MCF 10A (cell line): ENCODE results near the gene CHRM2. TPM values are rescaled to one million over a fixed set of nuclear protein-coding genes. Genes with fewer than 3 reads are reported as not detected.

ENCODE experiments used
- BruUV-seq: library from RNA; stranded (reverse); fragments of 400-500 nt; replicated peaks from 2 replicates; lab custom pipeline; 2021; lab: Mats Ljungman, UMichigan
- CTCF ChIA-PET: fragments of 300-600 bp; sonication (Branson Sonifier 250); formaldehyde crosslinking; extraction: SDS; loops from one replicate; lab custom pipeline; 2021; ENCODE audit warnings: antibody characterized with exemption, inconsistent platforms; lab: Yijun Ruan, JAX
- POLR2A ChIA-PET: fragments of 300-600, 350-650 bp; sonication (Branson Sonifier 250); formaldehyde crosslinking; extraction: SDS; loops from one replicate; lab custom pipeline; 2020; ENCODE audit warnings: antibody characterized with exemption, inconsistent platforms; lab: Yijun Ruan, JAX
- DNase-seq: peaks from one replicate; pipeline ENCODE4 v3.0.0-alpha.2; 2018; ENCODE audit not compliant: unreplicated experiment
- H3K27ac Mint-ChIP-seq: one replicate; pipeline ENCODE4 v1.8.0; 2022; ENCODE audit warnings: mild to moderate bottlenecking, low read depth, mixed read lengths; ENCODE audit not compliant: unreplicated experiment
- H3K27me3 Mint-ChIP-seq: one replicate; pipeline ENCODE4 v1.8.0; 2022; ENCODE audit warnings: mixed read lengths; ENCODE audit not compliant: insufficient read depth, unreplicated experiment
- H3K36me3 Mint-ChIP-seq: one replicate; pipeline ENCODE4 v1.8.0; 2022; ENCODE audit warnings: mild to moderate bottlenecking, moderate library complexity, mixed read lengths; ENCODE audit not compliant: insufficient read depth, unreplicated experiment
- H3K4me1 Mint-ChIP-seq: one replicate; pipeline ENCODE4 v1.8.0; 2022; ENCODE audit warnings: mixed read lengths; ENCODE audit not compliant: insufficient read depth, unreplicated experiment
- H3K4me3 Mint-ChIP-seq: one replicate; pipeline ENCODE4 v1.8.0; 2022; ENCODE audit warnings: mild to moderate bottlenecking, moderate library complexity, mixed read lengths; ENCODE audit not compliant: unreplicated experiment
- H3K9me3 Mint-ChIP-seq: one replicate; pipeline ENCODE4 v1.8.0; 2022; ENCODE audit warnings: mixed read lengths; ENCODE audit not compliant: unreplicated experiment
- CTCF ChIP-seq: fragments of 200-600 bp; IDR thresholded peaks from one replicate; pipeline ENCODE4 v1.8.0; 2022; ENCODE audit warnings: antibody characterized with exemption, mild to moderate bottlenecking; ENCODE audit not compliant: unreplicated experiment
- intact Hi-C: fragments of 100-400 bp; cut with micrococcal nuclease; formaldehyde crosslinking; loops from 2 replicates; pipeline ENCODE4 v1.14.1; 2022
- total RNA-seq: library from RNA; stranded (reverse); gene quantifications from 2 replicates; pipeline ENCODE4 v1.2.3, GENCODE V29; 2022

CHRM2 gene
- total RNA-seq, 1 experiment from 2014 or later: not detected

- H3K9me3 Mint-ChIP-seq: no peaks in the 10 kb centered on the region
- ChIA-PET CTCF (no interaction called here), POLR2A (interaction anchor here (0.6 kb wide), 1 partner anchor 1040 kb away, joined by 4 read pairs; no protein-coding TSS in a partner anchor)
- TF ChIP-seq CTCF: no peak
- no peak for DNase-seq
- H3K36me3 Mint-ChIP-seq: no peaks in the 10 kb centered on the region
- peaks cover 41% of the 10 kb centered on the region for H3K27me3 Mint-ChIP-seq
- no TSS peak for BruUV-seq
- intact Hi-C loops: no loop called here
- no peak overlapping the region for H3K27ac Mint-ChIP-seq
- no peak overlapping the region for H3K4me3 Mint-ChIP-seq
- H3K4me1 Mint-ChIP-seq: no peaks in the 10 kb centered on the region
These were observed 141.0 kb downstream of the CHRM2 start for GRCh38 chr7:137009404-137009803.

- Mint-ChIP-seq H3K27ac (no peak overlapping the region), H3K4me3 (no peak overlapping the region), H3K4me1 (no peaks in the 10 kb centered on the region), H3K27me3 (peaks cover 10% of the 10 kb centered on the region), H3K9me3 (no peaks in the 10 kb centered on the region), H3K36me3 (no peaks in the 10 kb centered on the region)
- intact Hi-C loops: no loop called here
- ChIA-PET CTCF (no interaction called here), POLR2A (no interaction called here)
- no peak for TF ChIP-seq CTCF
- no TSS peak for BruUV-seq
- no peak for DNase-seq
These were observed 146.6 kb downstream of the CHRM2 start for GRCh38 chr7:137015015-137015414.

- Mint-ChIP-seq H3K4me3 (no peak overlapping the region), H3K4me1 (no peaks in the 10 kb centered on the region)
- intact Hi-C loops: no loop called here
These were observed 148.8 kb downstream of the CHRM2 start for GRCh38 chr7:137017221-137017620.

GRCh38 chr7:137018468-137018867 is 150.0 kb downstream of the CHRM2 start:
- ChIA-PET CTCF (no interaction called here), POLR2A (no interaction called here)
- Mint-ChIP-seq H3K4me1 (no peaks in the 10 kb centered on the region), H3K27me3 (peaks cover 10% of the 10 kb centered on the region), H3K36me3 (no peaks in the 10 kb centered on the region), H3K27ac (no peak overlapping the region), H3K9me3 (no peaks in the 10 kb centered on the region), H3K4me3 (no peak overlapping the region)
- no peak for TF ChIP-seq CTCF
- BruUV-seq: no TSS peak
- no peak for DNase-seq
- intact Hi-C loops: no loop called here

More at GRCh38 chr7:137017221-137017620, 148.8 kb downstream of the CHRM2 start:
- H3K36me3 Mint-ChIP-seq: no peaks in the 10 kb centered on the region
- CTCF ChIA-PET: no interaction called here
- BruUV-seq: no TSS peak
- no peak for DNase-seq
- POLR2A ChIA-PET: no interaction called here
- TF ChIP-seq CTCF: no peak
- no peaks in the 10 kb centered on the region for H3K9me3 Mint-ChIP-seq
- peaks cover 10% of the 10 kb centered on the region for H3K27me3 Mint-ChIP-seq
- no peak overlapping the region for H3K27ac Mint-ChIP-seq
